ENCODE measurements around the gene SNX14.

Gene SNX14

DNA sequence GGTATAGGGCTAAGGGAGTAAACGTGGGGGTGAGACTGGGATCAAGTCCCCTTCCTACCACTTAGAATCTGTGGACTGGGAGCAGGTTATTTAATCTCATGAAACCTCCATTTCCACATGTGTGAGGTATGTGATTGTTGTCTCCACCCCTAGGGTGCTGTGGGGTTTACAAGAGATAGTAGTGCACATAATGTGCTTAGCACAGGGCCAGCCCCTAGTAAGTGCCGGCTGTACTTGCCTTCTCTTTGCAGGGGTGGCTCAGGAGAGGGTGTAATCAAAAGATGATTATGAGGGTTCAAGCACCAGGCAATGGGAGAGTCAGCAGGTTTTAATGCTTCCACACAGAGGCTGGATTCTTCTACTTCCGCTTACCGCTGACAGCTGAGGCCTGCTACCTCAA is 136.9 kb downstream of the SNX14 start:
- Histone ChIP-seq H3K27me3 (no peaks in the 10 kb centered on the region), H3K4me1 (peaks cover 0 to 89% (median 54%) of the 10 kb centered on the region in 4 donors), H3K27ac (peak overlapping the region; percentile 14 to 66), H3K9me3 (no peaks in the 10 kb centered on the region), H3K36me3 (no peaks in the 10 kb centered on the region), H3K4me3 (no peak overlapping the region)
- no peak for TF ChIP-seq CTCF (IDR thresholded peaks at IDR 0.05)
- no peak for DNase-seq
- intact Hi-C loops (cut with DNase I; ENCODE audit: low total_unique reads), result no loop called here

Measured in tibial artery (tissue), 4 donors.